ENCODE data around the gene FHIP2A.
"Not testable (repeated sequence)": the region's sequence is repeated elsewhere in the genome, so short reads cannot be mapped to it uniquely, and the experiment has no call there.

Gene FHIP2A

GRCh38 chr10:114839901-114840300, 18.3 kb downstream of the FHIP2A start:
- TF ChIP-seq CTCF (IDR thresholded peaks at IDR 0.05; ENCODE audit: extremely low read depth, insufficient read depth, missing control alignments), result no peak
- DNase-seq (ENCODE audit: low spot score), result no peak
- in situ Hi-C loops (cut with MboI; ENCODE audit: low pct_unique_long_range_greater_than_20kb, low sequenced_read_pairs, unreplicated experiment), result no loop called here

GRCh38 chr10:114845978-114846693, 24.6 kb downstream of the FHIP2A start:
- no peak for TF ChIP-seq CTCF (IDR thresholded peaks at IDR 0.05; ENCODE audit: extremely low read depth, insufficient read depth, missing control alignments)
- no peak for DNase-seq (ENCODE audit: low spot score)
- in situ Hi-C loops (cut with MboI; ENCODE audit: low pct_unique_long_range_greater_than_20kb, low sequenced_read_pairs, unreplicated experiment), result no loop called here

GRCh38 chr10:114847517-114847916, 25.9 kb downstream of the FHIP2A start:
- in situ Hi-C loops (cut with MboI; ENCODE audit: low pct_unique_long_range_greater_than_20kb, low sequenced_read_pairs, unreplicated experiment); DNase-seq (ENCODE audit: low spot score): not testable (repeated sequence)

- no peak for TF ChIP-seq CTCF (IDR thresholded peaks at IDR 0.05; ENCODE audit: extremely low read depth, insufficient read depth, missing control alignments)
- in situ Hi-C loops (cut with MboI; ENCODE audit: low pct_unique_long_range_greater_than_20kb, low sequenced_read_pairs, unreplicated experiment), result loop anchor here (25.0 kb wide), 1 partner anchor 563 kb away; no protein-coding TSS in a partner anchor
- DNase-seq (ENCODE audit: low spot score), result no peak
These were observed 28.1 kb downstream of the FHIP2A start for GRCh38 chr10:114849674-114850073.

GRCh38 chr10:114850126-114850525, 28.5 kb downstream of the FHIP2A start:
- in situ Hi-C loops (cut with MboI; ENCODE audit: low pct_unique_long_range_greater_than_20kb, low sequenced_read_pairs, unreplicated experiment), result loop anchor here (25.0 kb wide), 1 partner anchor 562 kb away; no protein-coding TSS in a partner anchor
- no peak for TF ChIP-seq CTCF (IDR thresholded peaks at IDR 0.05; ENCODE audit: extremely low read depth, insufficient read depth, missing control alignments)
- DNase-seq (ENCODE audit: low spot score), result no peak

GRCh38 chr10:114851336-114851735, 29.8 kb downstream of the FHIP2A start:
- no peak for DNase-seq (ENCODE audit: low spot score)
- in situ Hi-C loops (cut with MboI; ENCODE audit: low pct_unique_long_range_greater_than_20kb, low sequenced_read_pairs, unreplicated experiment), result loop anchor here (25.0 kb wide), 1 partner anchor 561 kb away; no protein-coding TSS in a partner anchor

More at GRCh38 chr10:114851336-114851735, 29.8 kb downstream of the FHIP2A start:
- no peak for TF ChIP-seq CTCF (IDR thresholded peaks at IDR 0.05; ENCODE audit: extremely low read depth, insufficient read depth, missing control alignments)
